Measurements from ENCODE around the gene SLC37A2.

Gene SLC37A2

GRCh38 chr11:125080531-125080911 is 17.4 kb downstream of the SLC37A2 start:
- Histone ChIP-seq H3K27me3 (ENCODE audit: insufficient read depth, low read length, poor library complexity, severe bottlenecking) (no peaks in the 10 kb centered on the region), H3K4me3 (ENCODE audit: low read length, poor library complexity, severe bottlenecking) (no peak overlapping the region), H3K9me3 (ENCODE audit: insufficient read depth, low read depth, low read length) (no peaks in the 10 kb centered on the region), H3K36me3 (ENCODE audit: insufficient read depth, low read length) (no peaks in the 10 kb centered on the region), H3K4me1 (ENCODE audit: insufficient read depth, low read length, poor library complexity, severe bottlenecking) (no peaks in the 10 kb centered on the region), H3K79me2 (ENCODE audit: insufficient read depth, low read length) (no peaks in the 10 kb centered on the region), H3K9ac (ENCODE audit: low read depth, low read length, poor library complexity, severe bottlenecking) (no peak overlapping the region), H3K4me2 (ENCODE audit: low read depth, low read length, poor library complexity, severe bottlenecking) (no peak overlapping the region), H3F3A (ENCODE audit: low read depth) (no peaks in the 10 kb centered on the region), H2AFZ (ENCODE audit: low read length) (no peak overlapping the region), H4K20me1 (ENCODE audit: insufficient read depth, low read length, poor library complexity, severe bottlenecking) (no peaks in the 10 kb centered on the region), H3K9me2 (replicated peaks; ENCODE audit: low read depth, low read length) (no peaks in the 10 kb centered on the region)
- TF ChIP-seq CTCF (conservative IDR thresholded peaks at IDR 0.05; ENCODE audit: low read length) (no peak), EZH2phosphoT487 (IDR thresholded peaks at IDR 0.05; ENCODE audit: borderline replicate concordance) (no peak)

- Histone ChIP-seq H3K9me3 (ENCODE audit: insufficient read depth, low read depth, low read length) (no peaks in the 10 kb centered on the region), H3K4me2 (ENCODE audit: low read depth, low read length, poor library complexity, severe bottlenecking) (no peak overlapping the region), H3F3A (ENCODE audit: low read depth) (no peaks in the 10 kb centered on the region), H3K4me3 (ENCODE audit: low read length, poor library complexity, severe bottlenecking) (no peak overlapping the region), H3K9ac (ENCODE audit: low read depth, low read length, poor library complexity, severe bottlenecking) (no peak overlapping the region), H3K9me2 (replicated peaks; ENCODE audit: low read depth, low read length) (no peaks in the 10 kb centered on the region), H3K79me2 (ENCODE audit: insufficient read depth, low read length) (no peaks in the 10 kb centered on the region), H3K36me3 (ENCODE audit: insufficient read depth, low read length) (no peaks in the 10 kb centered on the region), H3K27me3 (ENCODE audit: insufficient read depth, low read length, poor library complexity, severe bottlenecking) (no peaks in the 10 kb centered on the region), H2AFZ (ENCODE audit: low read length) (no peak overlapping the region), H4K20me1 (ENCODE audit: insufficient read depth, low read length, poor library complexity, severe bottlenecking) (no peaks in the 10 kb centered on the region), H3K4me1 (ENCODE audit: insufficient read depth, low read length, poor library complexity, severe bottlenecking) (no peaks in the 10 kb centered on the region)
- TF ChIP-seq CTCF (conservative IDR thresholded peaks at IDR 0.05; ENCODE audit: low read length), result no peak
- no peak for TF ChIP-seq EZH2phosphoT487 (IDR thresholded peaks at IDR 0.05; ENCODE audit: borderline replicate concordance)
These were observed 18.1 kb downstream of the SLC37A2 start for GRCh38 chr11:125081098-125081798.

- Histone ChIP-seq H3K9me2 (replicated peaks; ENCODE audit: low read depth, low read length) (no peaks in the 10 kb centered on the region), H3K9me3 (ENCODE audit: insufficient read depth, low read depth, low read length) (no peaks in the 10 kb centered on the region), H3K36me3 (ENCODE audit: insufficient read depth, low read length) (no peaks in the 10 kb centered on the region), H3K4me1 (ENCODE audit: insufficient read depth, low read length, poor library complexity, severe bottlenecking) (no peaks in the 10 kb centered on the region), H3K4me2 (ENCODE audit: low read depth, low read length, poor library complexity, severe bottlenecking) (no peak overlapping the region), H4K20me1 (ENCODE audit: insufficient read depth, low read length, poor library complexity, severe bottlenecking) (no peaks in the 10 kb centered on the region), H3F3A (ENCODE audit: low read depth) (no peaks in the 10 kb centered on the region), H2AFZ (ENCODE audit: low read length) (no peak overlapping the region), H3K9ac (ENCODE audit: low read depth, low read length, poor library complexity, severe bottlenecking) (no peak overlapping the region), H3K27me3 (ENCODE audit: insufficient read depth, low read length, poor library complexity, severe bottlenecking) (no peaks in the 10 kb centered on the region), H3K4me3 (ENCODE audit: low read length, poor library complexity, severe bottlenecking) (no peak overlapping the region), H3K79me2 (ENCODE audit: insufficient read depth, low read length) (no peaks in the 10 kb centered on the region)
- TF ChIP-seq EZH2phosphoT487 (IDR thresholded peaks at IDR 0.05; ENCODE audit: borderline replicate concordance), result no peak
- TF ChIP-seq CTCF (conservative IDR thresholded peaks at IDR 0.05; ENCODE audit: low read length), result no peak
These were observed 18.9 kb downstream of the SLC37A2 start for GRCh38 chr11:125082040-125082439.

All from Loucy (cell line).